HFF-Myc (cell line): ENCODE results near the gene BOD1.

Experiments
- DNase-seq: peaks from one replicate; pipeline ENCODE4 v3.0.0-alpha.2; 2011; ENCODE audit warnings: low read depth; ENCODE audit errors: extremely low read depth
- H3K4me3 ChIP-seq: replicated peaks from 2 replicates; pipeline ENCODE4 v1.5.1; 2011; ENCODE audit warnings: low read depth, mild to moderate bottlenecking, control low read depth, low read length
- TF ChIP-seq, protein P1 (sequence below): IDR thresholded peaks from 2 replicates; pipeline ENCODE4 v1.5.1; 2012; ENCODE audit warnings: mild to moderate bottlenecking, low read depth, low read length, control low read depth; ENCODE audit errors: missing control alignments

BOD1 gene

GRCh38 chr5:173564106-173564505 is 52.3 kb downstream of the BOD1 start:
- TF ChIP-seq, protein P1, sequence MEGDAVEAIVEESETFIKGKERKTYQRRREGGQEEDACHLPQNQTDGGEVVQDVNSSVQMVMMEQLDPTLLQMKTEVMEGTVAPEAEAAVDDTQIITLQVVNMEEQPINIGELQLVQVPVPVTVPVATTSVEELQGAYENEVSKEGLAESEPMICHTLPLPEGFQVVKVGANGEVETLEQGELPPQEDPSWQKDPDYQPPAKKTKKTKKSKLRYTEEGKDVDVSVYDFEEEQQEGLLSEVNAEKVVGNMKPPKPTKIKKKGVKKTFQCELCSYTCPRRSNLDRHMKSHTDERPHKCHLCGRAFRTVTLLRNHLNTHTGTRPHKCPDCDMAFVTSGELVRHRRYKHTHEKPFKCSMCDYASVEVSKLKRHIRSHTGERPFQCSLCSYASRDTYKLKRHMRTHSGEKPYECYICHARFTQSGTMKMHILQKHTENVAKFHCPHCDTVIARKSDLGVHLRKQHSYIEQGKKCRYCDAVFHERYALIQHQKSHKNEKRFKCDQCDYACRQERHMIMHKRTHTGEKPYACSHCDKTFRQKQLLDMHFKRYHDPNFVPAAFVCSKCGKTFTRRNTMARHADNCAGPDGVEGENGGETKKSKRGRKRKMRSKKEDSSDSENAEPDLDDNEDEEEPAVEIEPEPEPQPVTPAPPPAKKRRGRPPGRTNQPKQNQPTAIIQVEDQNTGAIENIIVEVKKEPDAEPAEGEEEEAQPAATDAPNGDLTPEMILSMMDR = no peak
- no peak for DNase-seq
- no peak overlapping the region for H3K4me3 ChIP-seq

GRCh38 chr5:173563246-173563645 is 53.2 kb downstream of the BOD1 start:
- DNase-seq = no peak
- no peak overlapping the region for H3K4me3 ChIP-seq
- TF ChIP-seq, protein P1 = no peak

DNA sequence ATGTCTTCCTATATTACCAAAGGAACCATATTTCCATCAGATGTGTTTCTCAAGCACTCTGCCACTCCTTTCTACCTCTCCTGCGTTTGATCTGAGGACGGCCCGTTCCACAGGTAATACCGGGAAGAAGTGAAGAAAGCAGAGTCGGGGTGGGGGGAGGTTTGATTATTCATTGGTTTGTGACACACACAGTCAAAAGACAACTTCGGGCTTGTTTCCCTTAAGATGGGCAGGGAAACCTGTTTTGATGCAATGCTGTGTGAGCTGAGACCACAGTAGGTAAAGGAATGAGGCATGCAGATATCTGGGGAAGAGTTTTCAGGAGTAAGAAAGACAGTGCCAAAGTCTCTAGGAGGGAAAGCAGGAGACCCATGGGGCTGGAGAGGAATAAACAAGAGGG is 54.0 kb downstream of the BOD1 start:
- TF ChIP-seq, protein P1 = no peak
- H3K4me3 ChIP-seq = no peak overlapping the region
- DNase-seq = no peak
